T-helper 17 cell (primary cell): ENCODE results near the gene B3GAT3. TPM values are rescaled to one million over a fixed set of nuclear protein-coding genes. Genes with fewer than 3 reads are reported as not detected.

ENCODE experiments used
- ATAC-seq: fragments of 150-1000 bp; cut with Tn5 transposase; 2 replicates; pipeline ENCODE4 v1.10.0; 2021; ENCODE audit warnings: mild to moderate bottlenecking, moderate library complexity
- DNase-seq, 3 donors: peaks; one replicate each; pipeline versions ENCODE4 v3.0.0 to v3.0.0-alpha.2; 2020 to 2021
- H3K9me3 ChIP-seq: one replicate; pipeline ENCODE4 v1.7.0; 2013; ENCODE audit warnings: low read length, mild to moderate bottlenecking; ENCODE audit not compliant: control insufficient read depth, poor library complexity, severe bottlenecking
- H3K27ac Mint-ChIP-seq: one replicate; pipeline ENCODE4 v1.8.0; 2022; ENCODE audit warnings: mild to moderate bottlenecking, moderate library complexity, mixed read lengths
- H3K27me3 Mint-ChIP-seq: one replicate; pipeline ENCODE4 v1.8.0; 2022; ENCODE audit warnings: mixed read lengths
- H3K36me3 Mint-ChIP-seq: one replicate; pipeline ENCODE4 v1.8.0; 2022; ENCODE audit warnings: low read depth, mixed read lengths
- H3K4me1 Mint-ChIP-seq: one replicate; pipeline ENCODE4 v1.8.0; 2022; ENCODE audit warnings: mild to moderate bottlenecking, mixed read lengths
- H3K4me3 Mint-ChIP-seq: one replicate; pipeline ENCODE4 v1.8.0; 2022; ENCODE audit warnings: mild to moderate bottlenecking, moderate library complexity, mixed read lengths
- total RNA-seq, 4 donors: library from RNA in 2 of 4; stranded (reverse) in 2 of 4; gene quantifications; one replicate each; pipeline ENCODE4 v1.2.3 and lab custom pipeline; 2022 to 2026

The B3GAT3 gene
- total RNA-seq, 2 donors from 2014 or later: 53.0 to 57.2 TPM

DNA sequence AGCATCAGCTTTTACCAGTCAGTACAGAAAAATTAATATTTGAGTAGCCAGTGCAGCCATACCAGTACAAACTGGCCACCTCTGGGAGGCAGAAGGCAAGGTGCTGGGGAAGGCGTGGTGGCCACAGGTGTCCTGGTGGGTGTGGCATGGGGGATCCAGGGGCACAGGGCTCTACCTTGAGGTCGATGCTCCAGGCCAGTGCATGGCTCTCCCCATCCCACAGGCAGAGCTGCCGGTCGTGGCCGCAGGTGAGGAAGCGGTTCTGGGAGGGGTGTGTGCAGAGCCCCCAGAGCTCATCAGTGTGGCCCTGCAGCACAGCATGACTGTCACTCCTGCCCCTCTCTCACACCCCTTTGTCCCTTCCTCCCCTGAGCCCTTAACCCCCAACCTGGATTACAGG lies 16.3 kb downstream of the B3GAT3 start:
- no peaks in the 10 kb centered on the region for H3K36me3 Mint-ChIP-seq
- H3K27ac Mint-ChIP-seq: no peak overlapping the region
- DNase-seq: no peak
- peaks cover 33% of the 10 kb centered on the region for H3K4me1 Mint-ChIP-seq
- H3K9me3 ChIP-seq: no peaks in the 10 kb centered on the region
- no peaks in the 10 kb centered on the region for H3K27me3 Mint-ChIP-seq
- H3K4me3 Mint-ChIP-seq: no peak overlapping the region
- no peak for ATAC-seq

DNA sequence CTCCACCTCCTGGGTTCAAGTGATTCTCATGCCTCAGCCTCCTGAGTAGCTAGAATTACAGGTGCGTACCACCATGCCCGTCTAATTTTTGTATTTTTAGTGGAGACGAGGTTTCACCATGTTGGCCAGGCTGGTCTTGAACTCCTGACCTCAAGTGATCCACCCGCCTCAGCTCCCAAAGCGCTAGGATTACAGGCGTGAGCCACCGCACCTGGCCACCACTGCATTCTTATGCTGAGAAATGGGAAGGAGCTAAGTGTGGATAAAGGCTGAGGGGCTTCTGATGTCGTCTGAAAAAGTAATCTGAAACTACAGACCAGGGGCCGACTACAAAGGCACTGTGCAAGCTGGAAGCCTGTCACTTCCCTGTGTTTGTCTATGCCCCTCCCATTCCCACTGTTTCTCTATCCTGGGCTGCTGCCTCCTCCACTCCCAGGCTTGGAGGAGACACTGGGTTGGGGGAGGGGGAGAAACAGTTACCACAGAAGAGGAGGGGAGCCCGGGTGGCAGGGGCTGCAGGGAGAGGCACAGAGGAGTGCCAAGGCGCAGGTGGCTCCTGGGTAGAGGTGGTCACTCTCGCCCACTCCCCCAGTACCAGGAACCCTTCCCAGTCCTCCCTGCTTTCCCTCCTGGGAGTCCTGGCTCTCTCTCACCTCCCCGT lies 17.2 kb downstream of the B3GAT3 start:
- DNase-seq (no peak), ATAC-seq (no peak)
- H3K4me3 Mint-ChIP-seq: no peak overlapping the region
- no peaks in the 10 kb centered on the region for H3K27me3 Mint-ChIP-seq
- peaks cover 37% of the 10 kb centered on the region for H3K4me1 Mint-ChIP-seq
- H3K36me3 Mint-ChIP-seq: peaks cover 5% of the 10 kb centered on the region
- H3K9me3 ChIP-seq: no peaks in the 10 kb centered on the region
- no peak overlapping the region for H3K27ac Mint-ChIP-seq

DNA sequence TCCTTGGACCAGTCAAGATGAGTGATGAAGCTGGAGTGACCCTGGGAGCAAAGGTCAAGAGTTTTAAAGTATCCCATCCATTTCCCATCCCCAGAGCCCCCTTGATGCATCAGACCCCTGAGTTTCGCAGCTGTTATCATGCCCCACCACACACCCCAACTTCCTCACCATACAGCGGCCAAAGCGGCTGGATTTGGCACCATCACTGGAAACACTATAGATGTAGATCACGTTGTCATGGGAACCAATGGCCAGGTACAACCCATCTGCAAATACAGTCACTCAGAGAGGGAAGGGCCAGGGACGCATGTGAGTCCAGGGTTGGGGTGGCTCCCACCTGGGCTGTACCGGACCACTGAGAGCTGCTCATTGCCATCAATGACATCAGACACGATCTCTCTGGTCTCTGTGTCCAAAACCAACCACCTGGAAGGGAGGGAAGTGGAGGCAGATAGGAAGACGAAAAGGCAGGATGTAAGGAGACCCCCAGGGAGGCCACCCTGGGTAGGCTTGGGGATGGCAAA lies 17.9 kb downstream of the B3GAT3 start:
- no peaks in the 10 kb centered on the region for H3K9me3 ChIP-seq
- Mint-ChIP-seq H3K4me3 (peak overlapping the region; percentile 85), H3K4me1 (peaks cover 38% of the 10 kb centered on the region), H3K27me3 (no peaks in the 10 kb centered on the region), H3K36me3 (peaks cover 7% of the 10 kb centered on the region), H3K27ac (peak overlapping the region; percentile 98)
- DNase-seq (no peak), ATAC-seq (no peak)

DNA sequence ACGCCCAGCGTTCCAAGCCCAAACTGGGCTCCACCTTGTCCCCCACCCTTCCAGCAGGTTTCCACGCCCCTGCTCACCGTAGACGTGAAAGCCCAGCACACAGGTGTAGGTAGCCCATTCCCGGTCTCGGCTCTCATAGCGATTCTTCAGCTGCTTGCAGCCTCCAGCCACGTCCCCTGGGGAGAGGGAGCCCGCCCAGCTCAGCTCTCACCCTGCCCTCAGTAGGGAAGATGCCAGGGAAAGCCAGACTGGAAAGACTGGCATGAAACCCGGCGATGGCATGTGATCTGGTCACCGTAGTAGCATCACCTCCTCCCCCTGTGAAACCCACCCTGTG lies 18.7 kb downstream of the B3GAT3 start:
- ATAC-seq (no peak), DNase-seq (no peak)
- peak overlapping the region; percentile 85 for H3K4me3 Mint-ChIP-seq
- H3K9me3 ChIP-seq: no peaks in the 10 kb centered on the region
- peaks cover 43% of the 10 kb centered on the region for H3K4me1 Mint-ChIP-seq
- H3K27me3 Mint-ChIP-seq: no peaks in the 10 kb centered on the region
- peaks cover 7% of the 10 kb centered on the region for H3K36me3 Mint-ChIP-seq
- peak overlapping the region; percentile 98 for H3K27ac Mint-ChIP-seq

DNA sequence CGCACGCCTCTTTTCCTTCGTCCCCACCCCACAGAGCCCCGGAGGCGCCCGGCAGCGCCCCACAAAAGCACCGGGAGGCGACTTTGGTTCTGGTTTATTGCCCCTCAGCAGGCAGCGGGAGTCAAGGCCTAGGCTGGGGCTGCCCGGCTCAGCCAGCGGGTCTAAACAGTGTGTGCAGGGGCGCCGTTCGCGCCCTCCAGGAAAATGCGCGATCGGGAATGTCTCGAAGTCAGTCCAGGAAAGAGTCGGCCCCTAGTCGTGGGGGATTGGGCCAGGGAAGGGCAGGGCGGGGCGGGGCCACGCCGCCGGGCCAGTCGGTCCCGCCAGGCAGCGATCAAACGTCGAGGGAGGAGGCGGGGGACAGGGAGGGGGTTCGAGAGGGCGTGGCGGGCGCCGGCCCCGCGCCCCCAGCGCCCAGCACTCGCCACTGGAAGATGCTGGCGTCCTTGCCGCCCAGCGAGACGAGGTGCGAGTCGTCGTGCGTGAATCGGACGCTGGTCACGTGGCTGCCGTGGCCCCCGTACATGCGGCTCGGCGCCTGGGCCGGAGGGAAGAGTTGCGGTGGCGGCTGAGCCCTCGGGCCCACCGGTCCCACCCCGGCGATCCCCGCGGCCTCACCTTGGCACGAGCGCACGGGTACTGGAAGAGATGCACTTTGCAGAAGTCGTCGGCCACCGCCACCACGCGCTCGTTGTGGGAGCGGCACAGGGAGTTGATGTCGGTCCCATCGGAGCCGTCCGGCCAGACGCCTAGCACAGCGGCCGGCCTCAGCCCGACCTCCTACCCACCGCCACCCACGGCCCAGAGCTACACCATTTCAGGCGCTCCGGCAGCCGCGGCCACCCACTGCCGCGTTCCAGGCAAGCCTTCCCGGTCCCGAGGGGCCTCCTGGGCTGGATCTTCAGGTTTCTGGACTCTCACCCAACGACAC lies 19.4 kb downstream of the B3GAT3 start:
- peak overlapping the region; percentile 97 for H3K4me3 Mint-ChIP-seq
- ATAC-seq (no peak), DNase-seq (peak in 1 of 3 donors; percentile 47)

DNA sequence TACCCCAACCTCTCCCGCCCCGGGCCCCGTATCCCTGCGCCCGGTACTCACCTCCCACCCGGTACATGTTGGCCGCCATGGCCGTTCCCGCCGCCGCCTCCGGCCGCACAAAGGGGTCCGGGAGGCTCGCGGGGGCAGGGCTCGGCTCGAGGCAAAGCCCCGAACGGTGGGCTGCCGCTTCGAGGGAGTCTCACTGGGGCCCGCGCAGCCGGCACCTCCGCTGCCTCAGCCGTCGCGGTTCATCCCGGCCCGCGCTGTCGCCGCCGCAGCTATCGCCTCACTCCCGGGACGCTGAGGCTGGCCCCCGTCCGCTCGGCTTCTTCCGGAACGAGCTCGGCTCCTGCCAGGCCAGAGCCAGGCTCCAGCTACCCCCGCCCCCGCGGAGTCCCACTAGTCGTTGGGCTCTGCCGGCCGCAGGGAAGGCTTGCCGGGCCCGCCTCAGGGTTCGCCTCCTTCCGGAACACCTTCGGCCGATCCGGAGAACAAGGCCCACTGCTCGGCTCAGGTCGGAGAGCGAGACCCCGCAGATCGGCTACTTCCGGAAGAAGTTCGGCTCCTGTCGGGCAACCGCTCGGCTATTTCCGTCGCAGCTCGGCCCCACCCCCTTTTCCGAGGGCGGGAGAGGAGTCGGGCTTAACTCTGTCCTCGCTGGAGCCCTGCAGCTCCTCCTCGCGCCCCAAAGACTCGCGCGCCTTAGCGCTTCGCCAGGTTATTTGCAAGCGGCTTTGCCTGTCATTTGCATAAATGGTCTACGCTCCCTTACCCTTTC lies 20.2 kb downstream of the B3GAT3 start, which contains the start of gene MTA2:
Gene MTA2 (minus strand): TSS at position 494 of the 769 bp plus-strand sequence. CDS start 415 bp downstream, at position 79.
- no peaks in the 10 kb centered on the region for H3K9me3 ChIP-seq
- Mint-ChIP-seq H3K4me3 (peak within 1 kb of the TSS; percentile 97), H3K27ac (peak within 1 kb of the TSS; percentile 98), H3K4me1 (peaks cover 42% of the 10 kb centered on the region), H3K36me3 (peaks cover 9% of the 10 kb centered on the region), H3K27me3 (no peaks in the 10 kb centered on the region)
- peak; percentile 81 for ATAC-seq
- DNase-seq: peak; percentile 93 to 100 (median 98)

More for the DNA sequence above, 19.4 kb downstream of the B3GAT3 start:
- Mint-ChIP-seq H3K4me1 (peaks cover 40% of the 10 kb centered on the region), H3K27ac (peak overlapping the region; percentile 98), H3K36me3 (peaks cover 7% of the 10 kb centered on the region), H3K27me3 (no peaks in the 10 kb centered on the region)
- H3K9me3 ChIP-seq: no peaks in the 10 kb centered on the region

DNA sequence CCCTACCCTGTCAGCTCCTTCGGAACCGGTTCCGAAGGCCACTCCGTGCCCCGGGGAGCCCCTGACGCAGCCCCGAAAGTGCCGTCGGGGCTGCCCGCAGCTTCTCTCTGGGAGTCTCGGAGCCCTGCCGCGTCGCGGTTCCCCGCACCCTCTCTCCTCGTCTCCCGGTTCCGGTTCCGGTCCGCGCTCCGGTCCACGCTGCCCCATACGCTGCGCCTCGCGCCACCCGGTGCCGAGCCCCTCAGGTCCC lies 20.7 kb downstream of the B3GAT3 start:
- no peaks in the 10 kb centered on the region for H3K9me3 ChIP-seq
- peak; percentile 2 for ATAC-seq
- Mint-ChIP-seq H3K27ac (peak overlapping the region; percentile 98), H3K4me1 (peaks cover 42% of the 10 kb centered on the region), H3K36me3 (peaks cover 9% of the 10 kb centered on the region), H3K27me3 (no peaks in the 10 kb centered on the region), H3K4me3 (peak overlapping the region; percentile 97)
- peak in 2 of 3 donors; percentile 37 to 42 for DNase-seq

DNA sequence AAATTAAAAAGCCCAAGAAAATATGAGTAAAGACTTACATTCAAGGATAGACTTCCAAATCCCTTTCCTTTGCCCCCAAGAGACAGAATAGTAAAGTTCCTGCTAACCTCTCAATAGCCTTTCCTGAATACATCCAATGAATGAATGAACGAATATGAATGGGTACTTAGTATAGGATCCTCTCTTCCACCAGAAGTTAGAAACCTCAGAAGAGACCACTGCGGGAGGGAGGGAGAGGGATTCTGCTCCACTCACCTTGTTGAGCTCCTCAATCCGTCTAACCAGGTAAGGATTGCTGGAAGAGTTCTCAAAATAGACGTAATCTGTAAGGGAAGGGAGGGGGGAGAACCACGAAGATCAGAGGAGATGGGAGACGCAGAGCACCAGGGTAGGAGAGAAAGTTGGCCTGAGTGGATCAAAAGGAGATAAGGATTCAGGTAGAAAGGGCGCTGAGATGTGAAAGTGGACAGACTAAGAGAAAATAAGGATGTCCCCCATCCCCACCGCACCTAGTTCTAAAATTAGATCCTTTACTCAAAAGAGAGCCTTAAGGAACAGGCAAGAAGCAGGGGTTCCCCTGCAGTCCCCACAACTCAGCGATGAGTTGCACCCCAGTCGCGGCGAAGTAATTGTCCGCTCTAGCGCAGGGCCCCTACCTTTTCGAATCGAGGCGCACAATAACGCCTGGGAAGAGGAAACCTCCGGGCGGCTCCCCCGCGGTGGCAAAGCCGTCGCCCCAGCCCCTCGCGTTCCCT lies 21.2 kb downstream of the B3GAT3 start:
- H3K9me3 ChIP-seq: no peaks in the 10 kb centered on the region
- Mint-ChIP-seq H3K4me3 (peak overlapping the region; percentile 97), H3K36me3 (peaks cover 9% of the 10 kb centered on the region), H3K27ac (peak overlapping the region; percentile 98), H3K27me3 (no peaks in the 10 kb centered on the region), H3K4me1 (peaks cover 43% of the 10 kb centered on the region)
- no peak for ATAC-seq
- peak in 1 of 3 donors; percentile 21 for DNase-seq

DNA sequence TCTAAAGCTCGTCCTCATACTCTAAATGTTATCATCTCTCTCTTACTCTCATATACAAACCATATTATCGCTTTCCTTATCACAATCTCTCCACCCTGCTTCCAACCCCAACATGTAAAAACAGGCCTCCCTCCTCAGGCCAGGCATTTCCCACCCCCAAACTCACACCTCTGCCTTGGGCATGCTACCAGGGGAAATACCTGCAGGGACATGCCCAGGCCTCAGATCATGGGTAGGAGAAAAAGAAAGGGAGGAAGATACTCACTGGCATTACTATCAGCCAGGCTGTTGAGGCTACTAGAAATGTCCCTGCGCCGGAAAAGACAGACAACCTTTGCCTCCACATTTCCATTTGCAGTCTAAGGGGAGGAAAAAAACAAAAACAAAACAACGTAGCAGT lies 21.9 kb downstream of the B3GAT3 start:
- Mint-ChIP-seq H3K36me3 (peaks cover 9% of the 10 kb centered on the region), H3K27me3 (no peaks in the 10 kb centered on the region), H3K4me1 (peaks cover 44% of the 10 kb centered on the region), H3K27ac (peak overlapping the region; percentile 98), H3K4me3 (peak overlapping the region; percentile 97)
- ATAC-seq (no peak), DNase-seq (no peak)
- no peaks in the 10 kb centered on the region for H3K9me3 ChIP-seq

DNA sequence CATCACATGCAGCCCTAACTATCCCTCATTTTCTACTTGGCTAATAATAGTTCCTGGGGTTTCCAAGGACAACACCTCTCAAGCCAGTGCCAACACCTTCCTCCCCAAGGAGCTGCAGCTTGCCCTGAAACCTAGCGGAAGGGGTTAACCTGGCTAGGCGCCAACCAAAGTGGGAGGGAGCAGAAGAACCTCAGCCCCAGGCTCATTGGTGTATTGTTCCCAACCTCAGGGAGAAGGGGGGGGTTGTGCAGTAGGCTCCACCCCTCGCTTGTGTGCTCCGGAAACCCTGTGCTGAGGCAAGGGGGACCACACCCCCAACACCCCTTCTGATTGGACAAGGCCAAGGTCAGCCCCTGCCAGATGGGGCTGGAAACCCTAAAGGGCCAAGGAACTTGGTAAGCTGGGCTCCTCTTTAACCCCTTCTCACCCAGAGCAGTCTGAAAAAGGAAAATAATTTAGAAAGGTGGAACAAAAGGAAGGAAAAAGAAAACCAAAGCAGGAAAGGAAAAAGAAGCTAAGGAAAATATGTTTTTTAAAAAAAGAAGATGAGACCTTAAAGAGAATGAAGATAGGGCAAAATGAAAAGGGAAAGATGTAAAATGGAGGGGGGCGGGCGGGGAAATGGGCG lies 22.6 kb downstream of the B3GAT3 start:
- Mint-ChIP-seq H3K36me3 (peaks cover 9% of the 10 kb centered on the region), H3K27me3 (no peaks in the 10 kb centered on the region), H3K27ac (peak overlapping the region; percentile 98), H3K4me1 (peaks cover 48% of the 10 kb centered on the region), H3K4me3 (peak overlapping the region; percentile 97)
- peak; percentile 81 to 93 (median 90) for DNase-seq
- H3K9me3 ChIP-seq: no peaks in the 10 kb centered on the region
- peak; percentile 80 for ATAC-seq

DNA sequence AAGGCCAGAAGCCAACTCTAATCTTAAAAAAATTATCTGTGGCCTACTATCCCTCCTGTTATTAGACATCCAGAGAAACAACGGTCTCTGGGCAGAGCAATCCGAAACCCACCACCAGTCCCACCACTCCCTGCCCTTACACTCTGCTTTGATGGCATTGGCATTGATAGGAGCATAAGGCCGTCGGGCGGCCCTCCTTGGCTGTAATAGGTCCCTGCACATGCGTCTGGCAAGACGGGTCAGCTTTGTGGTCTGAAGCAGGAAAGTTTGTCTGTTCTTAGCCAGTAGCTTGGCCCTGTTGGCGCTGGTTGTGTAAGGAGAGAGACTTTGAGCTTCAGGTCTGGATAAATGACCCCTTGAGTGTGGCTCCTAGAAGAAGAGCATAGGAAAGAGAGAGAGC lies 26.7 kb downstream of the B3GAT3 start:
- DNase-seq (no peak), ATAC-seq (no peak)
- Mint-ChIP-seq H3K36me3 (peaks cover 9% of the 10 kb centered on the region), H3K27ac (peak overlapping the region; percentile 72), H3K4me1 (peaks cover 52% of the 10 kb centered on the region), H3K4me3 (peak overlapping the region; percentile 7), H3K27me3 (no peaks in the 10 kb centered on the region)
- H3K9me3 ChIP-seq: no peaks in the 10 kb centered on the region

DNA sequence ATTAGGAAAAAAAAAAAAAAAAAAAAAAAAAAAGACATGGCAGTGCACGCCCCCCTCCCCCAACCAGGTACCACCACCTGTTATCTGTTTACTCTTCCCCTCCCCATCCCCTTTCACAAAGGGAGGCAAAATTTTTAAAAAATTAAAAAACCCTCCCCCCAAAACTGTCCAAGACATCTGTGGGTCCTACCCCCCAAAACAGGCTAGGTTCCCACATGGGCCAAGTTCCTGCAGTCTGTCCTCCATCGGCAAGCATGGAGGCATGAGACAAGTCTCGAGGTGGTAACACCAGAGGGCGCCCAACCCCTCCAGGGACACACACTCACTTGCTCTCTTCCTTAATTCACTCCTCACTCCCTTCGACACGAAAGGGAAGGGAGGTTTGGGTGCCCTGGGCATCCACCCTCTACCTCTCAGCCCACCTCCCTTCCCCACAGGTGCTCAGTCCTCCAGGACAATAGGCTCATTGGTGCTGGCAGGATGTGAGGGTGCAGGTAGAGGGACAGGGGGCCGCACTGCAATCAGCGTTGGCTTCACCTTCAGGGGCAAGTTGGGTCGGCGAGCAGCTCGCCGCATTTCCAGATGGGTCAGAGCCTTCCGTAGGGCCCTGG lies 28.2 kb downstream of the B3GAT3 start:
- peaks cover 2% of the 10 kb centered on the region for H3K36me3 Mint-ChIP-seq
- H3K4me1 Mint-ChIP-seq: peaks cover 37% of the 10 kb centered on the region
- H3K27ac Mint-ChIP-seq: peak overlapping the region; percentile 95

More for the DNA sequence above, 28.2 kb downstream of the B3GAT3 start:
- no peaks in the 10 kb centered on the region for H3K9me3 ChIP-seq
- ATAC-seq (no peak), DNase-seq (peak; percentile 45 to 69 (median 56))
- no peaks in the 10 kb centered on the region for H3K27me3 Mint-ChIP-seq
- peak overlapping the region; percentile 74 for H3K4me3 Mint-ChIP-seq
